ENCODE data around the gene KCNH1.

Gene KCNH1

DNA sequence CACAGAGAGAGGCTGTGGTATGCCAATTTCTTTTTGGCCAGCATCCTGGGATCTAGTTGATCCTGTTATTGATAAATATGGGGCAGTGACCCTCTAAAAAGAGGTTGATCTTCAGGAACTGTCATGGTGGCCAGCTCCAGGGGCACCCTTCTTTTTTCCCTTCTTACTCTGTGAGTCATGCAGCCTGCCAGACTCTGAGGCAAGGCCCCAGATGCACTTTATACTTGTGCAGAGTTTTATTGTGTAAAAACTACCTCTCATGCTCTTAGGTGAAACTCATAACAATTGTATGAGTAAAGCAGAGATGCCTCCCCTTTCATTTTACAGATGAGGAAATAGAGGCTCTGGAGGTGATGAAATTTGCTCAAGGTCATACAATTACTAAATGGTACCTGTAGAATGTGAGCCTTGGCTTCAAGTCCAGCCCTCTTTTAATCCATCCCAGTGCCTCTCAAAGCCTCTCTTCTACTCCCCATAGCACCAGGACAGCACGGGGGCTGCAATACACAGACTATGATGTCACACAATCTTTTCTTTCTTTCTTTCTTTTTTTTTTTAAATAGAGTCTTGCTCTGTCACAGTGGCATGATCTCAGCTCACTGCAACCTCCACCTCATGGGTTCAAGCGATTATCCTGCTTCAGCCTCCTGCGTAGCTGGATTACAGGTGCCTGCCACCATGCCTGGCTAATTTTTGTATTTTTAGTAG is 387.8 kb downstream of the KCNH1 start:
- no peaks in the 10 kb centered on the region for H3K36me3 ChIP-seq (ENCODE audit: control insufficient read depth, insufficient read depth, low read length)
- no peak overlapping the region for H3K9ac ChIP-seq (ENCODE audit: low read length)
- no peaks in the 10 kb centered on the region for H3K4me1 ChIP-seq (ENCODE audit: control insufficient read depth, insufficient read depth, low read length)
- no peaks in the 10 kb centered on the region for H3K27me3 ChIP-seq (ENCODE audit: control insufficient read depth, insufficient read depth, low read length)
- H3K4me3 ChIP-seq (ENCODE audit: low read length), result no peak overlapping the region
- no peak overlapping the region for H3K27ac ChIP-seq (ENCODE audit: low read depth, low read length)

DNA sequence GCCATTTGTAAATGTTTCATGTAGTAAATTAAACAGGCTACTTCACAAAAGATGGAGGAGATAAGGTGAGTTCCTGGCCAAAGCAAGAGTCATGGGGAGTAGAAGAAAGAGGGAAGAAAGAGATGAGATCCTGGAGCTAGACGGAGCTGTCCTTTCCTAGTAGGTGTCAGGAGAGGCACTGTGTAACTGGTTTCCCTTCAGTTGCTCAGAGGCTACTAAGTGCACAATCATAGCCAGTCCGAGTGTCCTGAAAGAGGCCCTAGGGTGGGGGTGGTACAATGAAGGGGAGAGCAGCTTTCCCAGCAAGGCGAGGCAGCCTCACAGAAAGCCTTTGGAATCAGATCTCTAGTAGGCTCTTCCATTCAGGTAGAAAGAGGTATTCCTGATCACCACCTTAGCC is 390.9 kb downstream of the KCNH1 start:
- no peak overlapping the region for H3K4me3 ChIP-seq (ENCODE audit: low read length)
- no peak overlapping the region for H3K27ac ChIP-seq (ENCODE audit: low read depth, low read length)
- H3K4me1 ChIP-seq (ENCODE audit: control insufficient read depth, insufficient read depth, low read length), result no peaks in the 10 kb centered on the region
- no peak overlapping the region for H3K9ac ChIP-seq (ENCODE audit: low read length)
- H3K36me3 ChIP-seq (ENCODE audit: control insufficient read depth, insufficient read depth, low read length), result no peaks in the 10 kb centered on the region
- no peaks in the 10 kb centered on the region for H3K27me3 ChIP-seq (ENCODE audit: control insufficient read depth, insufficient read depth, low read length)

- H3K4me3 ChIP-seq (ENCODE audit: low read length), result no peak overlapping the region
- H3K4me1 ChIP-seq (ENCODE audit: control insufficient read depth, insufficient read depth, low read length), result no peaks in the 10 kb centered on the region
- H3K27me3 ChIP-seq (ENCODE audit: control insufficient read depth, insufficient read depth, low read length), result no peaks in the 10 kb centered on the region
- H3K9ac ChIP-seq (ENCODE audit: low read length), result no peak overlapping the region
- no peak overlapping the region for H3K27ac ChIP-seq (ENCODE audit: low read depth, low read length)
- no peaks in the 10 kb centered on the region for H3K36me3 ChIP-seq (ENCODE audit: control insufficient read depth, insufficient read depth, low read length)
Measured at GRCh38 chr1:210741564-210741963, 392.4 kb downstream of the KCNH1 start.

- H3K4me3 ChIP-seq (ENCODE audit: low read length), result no peak overlapping the region
- no peak overlapping the region for H3K9ac ChIP-seq (ENCODE audit: low read length)
- H3K4me1 ChIP-seq (ENCODE audit: control insufficient read depth, insufficient read depth, low read length), result no peaks in the 10 kb centered on the region
- no peak overlapping the region for H3K27ac ChIP-seq (ENCODE audit: low read depth, low read length)
- H3K36me3 ChIP-seq (ENCODE audit: control insufficient read depth, insufficient read depth, low read length), result no peaks in the 10 kb centered on the region
- H3K27me3 ChIP-seq (ENCODE audit: control insufficient read depth, insufficient read depth, low read length), result no peaks in the 10 kb centered on the region
Measured at GRCh38 chr1:210739627-210740026, 394.3 kb downstream of the KCNH1 start.

- Histone ChIP-seq H3K27ac (ENCODE audit: low read depth, low read length) (no peak overlapping the region), H3K9ac (ENCODE audit: low read length) (no peak overlapping the region), H3K4me1 (ENCODE audit: control insufficient read depth, insufficient read depth, low read length) (no peaks in the 10 kb centered on the region), H3K4me3 (ENCODE audit: low read length) (no peak overlapping the region), H3K27me3 (ENCODE audit: control insufficient read depth, insufficient read depth, low read length) (no peaks in the 10 kb centered on the region), H3K36me3 (ENCODE audit: control insufficient read depth, insufficient read depth, low read length) (no peaks in the 10 kb centered on the region)
Measured at GRCh38 chr1:210738256-210738655, 395.7 kb downstream of the KCNH1 start.

DNA sequence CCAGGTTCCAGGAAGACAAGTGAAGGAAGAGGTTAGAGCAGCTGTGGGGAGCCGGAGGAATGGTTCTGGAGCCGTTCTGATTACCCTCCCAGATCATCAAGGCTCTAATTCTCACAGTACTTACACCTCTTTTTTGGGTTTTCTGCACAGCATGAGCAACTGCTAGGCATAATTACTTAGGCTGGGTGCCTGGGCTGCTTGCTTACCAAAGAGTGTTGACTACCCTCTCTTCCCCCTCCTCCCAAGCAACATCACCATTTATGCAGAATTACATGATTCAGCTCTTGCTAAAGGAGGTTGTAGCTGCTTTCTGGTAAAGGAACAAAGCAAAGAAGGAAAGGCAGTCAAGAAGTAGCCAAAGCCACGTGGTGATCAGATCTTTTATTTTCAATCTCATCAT is 397.2 kb downstream of the KCNH1 start:
- H3K9ac ChIP-seq (ENCODE audit: low read length), result no peak overlapping the region
- H3K36me3 ChIP-seq (ENCODE audit: control insufficient read depth, insufficient read depth, low read length), result no peaks in the 10 kb centered on the region
- H3K4me1 ChIP-seq (ENCODE audit: control insufficient read depth, insufficient read depth, low read length), result no peaks in the 10 kb centered on the region
- H3K27ac ChIP-seq (ENCODE audit: low read depth, low read length), result no peak overlapping the region
- H3K4me3 ChIP-seq (ENCODE audit: low read length), result no peak overlapping the region
- H3K27me3 ChIP-seq (ENCODE audit: control insufficient read depth, insufficient read depth, low read length), result no peaks in the 10 kb centered on the region

GRCh38 chr1:210731597-210731996 is 402.4 kb downstream of the KCNH1 start:
- Histone ChIP-seq H3K4me1 (ENCODE audit: control insufficient read depth, insufficient read depth, low read length) (no peaks in the 10 kb centered on the region), H3K27ac (ENCODE audit: low read depth, low read length) (no peak overlapping the region), H3K36me3 (ENCODE audit: control insufficient read depth, insufficient read depth, low read length) (no peaks in the 10 kb centered on the region), H3K9ac (ENCODE audit: low read length) (no peak overlapping the region), H3K4me3 (ENCODE audit: low read length) (no peak overlapping the region), H3K27me3 (ENCODE audit: control insufficient read depth, insufficient read depth, low read length) (no peaks in the 10 kb centered on the region)

GRCh38 chr1:210731193-210731592 is 402.8 kb downstream of the KCNH1 start:
- no peaks in the 10 kb centered on the region for H3K4me1 ChIP-seq (ENCODE audit: control insufficient read depth, insufficient read depth, low read length)
- H3K27me3 ChIP-seq (ENCODE audit: control insufficient read depth, insufficient read depth, low read length), result no peaks in the 10 kb centered on the region
- H3K4me3 ChIP-seq (ENCODE audit: low read length), result no peak overlapping the region
- no peaks in the 10 kb centered on the region for H3K36me3 ChIP-seq (ENCODE audit: control insufficient read depth, insufficient read depth, low read length)
- H3K9ac ChIP-seq (ENCODE audit: low read length), result no peak overlapping the region
- no peak overlapping the region for H3K27ac ChIP-seq (ENCODE audit: low read depth, low read length)

- Histone ChIP-seq H3K4me3 (ENCODE audit: low read length) (no peak overlapping the region), H3K9ac (ENCODE audit: low read length) (no peak overlapping the region)
Measured at GRCh38 chr1:210730023-210730422, 403.9 kb downstream of the KCNH1 start.

GRCh38 chr1:210728437-210729149 is 405.4 kb downstream of the KCNH1 start:
- no peaks in the 10 kb centered on the region for H3K4me1 ChIP-seq (ENCODE audit: control insufficient read depth, insufficient read depth, low read length)
- no peak overlapping the region for H3K27ac ChIP-seq (ENCODE audit: low read depth, low read length)
- no peaks in the 10 kb centered on the region for H3K27me3 ChIP-seq (ENCODE audit: control insufficient read depth, insufficient read depth, low read length)

More at GRCh38 chr1:210730023-210730422, 403.9 kb downstream of the KCNH1 start:
- H3K27ac ChIP-seq (ENCODE audit: low read depth, low read length), result no peak overlapping the region
- H3K36me3 ChIP-seq (ENCODE audit: control insufficient read depth, insufficient read depth, low read length), result no peaks in the 10 kb centered on the region
- no peaks in the 10 kb centered on the region for H3K4me1 ChIP-seq (ENCODE audit: control insufficient read depth, insufficient read depth, low read length)
- H3K27me3 ChIP-seq (ENCODE audit: control insufficient read depth, insufficient read depth, low read length), result no peaks in the 10 kb centered on the region

GRCh38 chr1:210727709-210728108 is 406.2 kb downstream of the KCNH1 start:
- Histone ChIP-seq H3K27me3 (ENCODE audit: control insufficient read depth, insufficient read depth, low read length) (no peaks in the 10 kb centered on the region), H3K4me3 (ENCODE audit: low read length) (no peak overlapping the region), H3K36me3 (ENCODE audit: control insufficient read depth, insufficient read depth, low read length) (no peaks in the 10 kb centered on the region), H3K9ac (ENCODE audit: low read length) (no peak overlapping the region), H3K27ac (ENCODE audit: low read depth, low read length) (no peak overlapping the region), H3K4me1 (ENCODE audit: control insufficient read depth, insufficient read depth, low read length) (no peaks in the 10 kb centered on the region)

More at GRCh38 chr1:210728437-210729149, 405.4 kb downstream of the KCNH1 start:
- no peak overlapping the region for H3K4me3 ChIP-seq (ENCODE audit: low read length)
- H3K9ac ChIP-seq (ENCODE audit: low read length), result no peak overlapping the region
- H3K36me3 ChIP-seq (ENCODE audit: control insufficient read depth, insufficient read depth, low read length), result no peaks in the 10 kb centered on the region

- Histone ChIP-seq H3K36me3 (ENCODE audit: control insufficient read depth, insufficient read depth, low read length) (no peaks in the 10 kb centered on the region), H3K27me3 (ENCODE audit: control insufficient read depth, insufficient read depth, low read length) (no peaks in the 10 kb centered on the region), H3K4me1 (ENCODE audit: control insufficient read depth, insufficient read depth, low read length) (no peaks in the 10 kb centered on the region), H3K4me3 (ENCODE audit: low read length) (no peak overlapping the region), H3K9ac (ENCODE audit: low read length) (no peak overlapping the region), H3K27ac (ENCODE audit: low read depth, low read length) (no peak overlapping the region)
Measured at GRCh38 chr1:210726621-210727020, 407.3 kb downstream of the KCNH1 start.

- no peaks in the 10 kb centered on the region for H3K4me1 ChIP-seq (ENCODE audit: control insufficient read depth, insufficient read depth, low read length)
Measured at GRCh38 chr1:210724768-210725167, 409.2 kb downstream of the KCNH1 start.

More at GRCh38 chr1:210724768-210725167, 409.2 kb downstream of the KCNH1 start:
- Histone ChIP-seq H3K36me3 (ENCODE audit: control insufficient read depth, insufficient read depth, low read length) (no peaks in the 10 kb centered on the region), H3K27ac (ENCODE audit: low read depth, low read length) (no peak overlapping the region), H3K9ac (ENCODE audit: low read length) (no peak overlapping the region), H3K4me3 (ENCODE audit: low read length) (no peak overlapping the region), H3K27me3 (ENCODE audit: control insufficient read depth, insufficient read depth, low read length) (no peaks in the 10 kb centered on the region)
